Measurements from ENCODE around the gene TMCO1.
"Not testable (repeated sequence)": the region's sequence is repeated elsewhere in the genome, so short reads cannot be mapped to it uniquely, and the experiment has no call there.

TMCO1 gene

GRCh38 chr1:165768513-165769394, at the start of gene TMCO1:
TSS of gene TMCO1 (minus strand) at chr1:165768868. CDS start at chr1:165768751, 117 bp downstream.
- DNase-seq: peak; percentile 98

GRCh38 chr1:165816826-165817497, 48.3 kb upstream of the TMCO1 start:
- DNase-seq: no peak

GRCh38 chr1:165816157-165816556, 47.5 kb upstream of the TMCO1 start:
- DNase-seq: no peak

- DNase-seq: no peak
These were observed 47.1 kb upstream of the TMCO1 start for GRCh38 chr1:165815725-165816124.

- DNase-seq: no peak
These were observed 38.9 kb upstream of the TMCO1 start for GRCh38 chr1:165807613-165808012.

GRCh38 chr1:165804513-165804912, 35.8 kb upstream of the TMCO1 start:
- DNase-seq: not testable (repeated sequence)

- DNase-seq: no peak
These were observed 30.7 kb upstream of the TMCO1 start for GRCh38 chr1:165799387-165799786.

- DNase-seq: no peak
These were observed 27.2 kb upstream of the TMCO1 start for GRCh38 chr1:165795894-165796293.

GRCh38 chr1:165793951-165794350, 25.3 kb upstream of the TMCO1 start:
- no peak for DNase-seq

- DNase-seq: no peak
These were observed 19.1 kb upstream of the TMCO1 start for GRCh38 chr1:165787741-165788140.

- not testable (repeated sequence) for DNase-seq
These were observed 14.9 kb upstream of the TMCO1 start for GRCh38 chr1:165783519-165783918.

GRCh38 chr1:165778197-165778596, 9.5 kb upstream of the TMCO1 start:
- not testable (repeated sequence) for DNase-seq

GRCh38 chr1:165773324-165773965, 4.8 kb upstream of the TMCO1 start:
- DNase-seq: no peak

GRCh38 chr1:165772739-165773138, 4.1 kb upstream of the TMCO1 start:
- DNase-seq: no peak

- DNase-seq: no peak
These were observed 4.4 kb downstream of the TMCO1 start for GRCh38 chr1:165764277-165764676.

- DNase-seq: peak; percentile 56
These were observed 5.2 kb downstream of the TMCO1 start for GRCh38 chr1:165763442-165763841.

GRCh38 chr1:165762725-165763124, 5.9 kb downstream of the TMCO1 start:
- no peak for DNase-seq

- no peak for DNase-seq
These were observed 9.6 kb downstream of the TMCO1 start for GRCh38 chr1:165759095-165759494.

- DNase-seq: no peak
These were observed 13.2 kb downstream of the TMCO1 start for GRCh38 chr1:165755393-165756010.

GRCh38 chr1:165753934-165754333, 14.7 kb downstream of the TMCO1 start:
- DNase-seq: no peak

GRCh38 chr1:165748550-165748949, 20.1 kb downstream of the TMCO1 start:
- no peak for DNase-seq

- DNase-seq: no peak
These were observed 20.8 kb downstream of the TMCO1 start for GRCh38 chr1:165747632-165748447.

Data from activated CD4-positive, alpha-beta T cell treated with anti-CD3 and anti-CD28 coated beads, Interleukin-2, amount 50 U/mL, for 16 hours (primary cell).